Tibial nerve (tissue), 4 donors: ENCODE data around the gene ACP4.

Experiments
- CTCF ChIP-seq, 5 experiments: fragments of 200-600 bp in 3 of 5; fragments of 450-650 bp in 2 of 5; sonication (generic) in 3 of 5; IDR thresholded peaks; one replicate each; pipeline ENCODE4 v1.5.1; 2016 to 2019; ENCODE audit warnings: antibody characterized with exemption in 5 of 5, mild to moderate bottlenecking in 3 of 5, moderate library complexity in 2 of 5
- EP300 ChIP-seq, 2 donors: sonication (generic); formaldehyde crosslinking; IDR thresholded peaks; one replicate each; pipeline ENCODE4 v1.6.1; 2017; ENCODE audit warnings: antibody characterized with exemption in 2 of 2, mild to moderate bottlenecking in 1 of 2
- POLR2A ChIP-seq, 2 donors: fragments of 450-650 bp; IDR thresholded peaks; one replicate each; pipeline ENCODE4 v1.6.1; 2017; ENCODE audit warnings: antibody characterized with exemption in 2 of 2, mild to moderate bottlenecking in 2 of 2, moderate library complexity in 2 of 2

GRCh38 chr19:50803633-50804419 is 13.6 kb downstream of the ACP4 start:
- TF ChIP-seq CTCF (IDR thresholded peaks at IDR 0.05) (no peak), EP300 (IDR thresholded peaks at IDR 0.05) (no peak), POLR2A (IDR thresholded peaks at IDR 0.05) (no peak)
